GM18511 (cell line): ENCODE data around the gene RTN4IP1.
"Not testable (repeated sequence)": the region's sequence is repeated elsewhere in the genome, so short reads cannot be mapped to it uniquely, and the experiment has no call there.

ENCODE experiments used
- ATAC-seq: cut with Tn5 transposase; IDR thresholded peaks from one replicate; pipeline ENCODE4 v1.9.1; 2021; ENCODE audit warnings: mild to moderate bottlenecking, moderate library complexity; ENCODE audit not compliant: unreplicated experiment

Gene RTN4IP1

GRCh38 chr6:106586815-106587415 is 42.4 kb downstream of the RTN4IP1 start:
- ATAC-seq = no peak

- no peak for ATAC-seq
Measured at GRCh38 chr6:106581468-106581867, 47.8 kb downstream of the RTN4IP1 start.

GRCh38 chr6:106579281-106579680 is 50.0 kb downstream of the RTN4IP1 start:
- ATAC-seq = no peak

GRCh38 chr6:106574741-106575458 is 54.4 kb downstream of the RTN4IP1 start:
- ATAC-seq = no peak

GRCh38 chr6:106572875-106573585 is 56.3 kb downstream of the RTN4IP1 start:
- no peak for ATAC-seq

- ATAC-seq = no peak
Measured at GRCh38 chr6:106572436-106572835, 56.9 kb downstream of the RTN4IP1 start.

- ATAC-seq = no peak
Measured at GRCh38 chr6:106569428-106569827, 59.9 kb downstream of the RTN4IP1 start.

- no peak for ATAC-seq
Measured at GRCh38 chr6:106568530-106568929, 60.8 kb downstream of the RTN4IP1 start.

GRCh38 chr6:106564476-106564875 is 64.8 kb downstream of the RTN4IP1 start:
- ATAC-seq = no peak

GRCh38 chr6:106563614-106564013 is 65.7 kb downstream of the RTN4IP1 start:
- no peak for ATAC-seq

- no peak for ATAC-seq
Measured at GRCh38 chr6:106561686-106562405, 67.5 kb downstream of the RTN4IP1 start.

GRCh38 chr6:106560996-106561685 is 68.2 kb downstream of the RTN4IP1 start:
- ATAC-seq = no peak

- ATAC-seq = not testable (repeated sequence)
Measured at GRCh38 chr6:106559659-106560058, 69.6 kb downstream of the RTN4IP1 start.

- ATAC-seq = no peak
Measured at GRCh38 chr6:106558364-106558763, 70.9 kb downstream of the RTN4IP1 start.

- ATAC-seq = no peak
Measured at GRCh38 chr6:106557837-106558236, 71.5 kb downstream of the RTN4IP1 start.

GRCh38 chr6:106556368-106556960 is 72.8 kb downstream of the RTN4IP1 start:
- no peak for ATAC-seq

- no peak for ATAC-seq
Measured at GRCh38 chr6:106555767-106556166, 73.5 kb downstream of the RTN4IP1 start.

GRCh38 chr6:106553440-106553839 is 75.9 kb downstream of the RTN4IP1 start:
- ATAC-seq = no peak

- no peak for ATAC-seq
Measured at GRCh38 chr6:106551155-106551554, 78.1 kb downstream of the RTN4IP1 start.

GRCh38 chr6:106549521-106549920 is 79.8 kb downstream of the RTN4IP1 start:
- ATAC-seq = no peak
